Measurements from ENCODE around the gene HSPA8. TPM values are rescaled to one million over a fixed set of nuclear protein-coding genes. Genes with fewer than 3 reads are reported as not detected.

Gene HSPA8
- polyA plus RNA-seq, 1 donor from 2014 or later, result 2,242 TPM

DNA sequence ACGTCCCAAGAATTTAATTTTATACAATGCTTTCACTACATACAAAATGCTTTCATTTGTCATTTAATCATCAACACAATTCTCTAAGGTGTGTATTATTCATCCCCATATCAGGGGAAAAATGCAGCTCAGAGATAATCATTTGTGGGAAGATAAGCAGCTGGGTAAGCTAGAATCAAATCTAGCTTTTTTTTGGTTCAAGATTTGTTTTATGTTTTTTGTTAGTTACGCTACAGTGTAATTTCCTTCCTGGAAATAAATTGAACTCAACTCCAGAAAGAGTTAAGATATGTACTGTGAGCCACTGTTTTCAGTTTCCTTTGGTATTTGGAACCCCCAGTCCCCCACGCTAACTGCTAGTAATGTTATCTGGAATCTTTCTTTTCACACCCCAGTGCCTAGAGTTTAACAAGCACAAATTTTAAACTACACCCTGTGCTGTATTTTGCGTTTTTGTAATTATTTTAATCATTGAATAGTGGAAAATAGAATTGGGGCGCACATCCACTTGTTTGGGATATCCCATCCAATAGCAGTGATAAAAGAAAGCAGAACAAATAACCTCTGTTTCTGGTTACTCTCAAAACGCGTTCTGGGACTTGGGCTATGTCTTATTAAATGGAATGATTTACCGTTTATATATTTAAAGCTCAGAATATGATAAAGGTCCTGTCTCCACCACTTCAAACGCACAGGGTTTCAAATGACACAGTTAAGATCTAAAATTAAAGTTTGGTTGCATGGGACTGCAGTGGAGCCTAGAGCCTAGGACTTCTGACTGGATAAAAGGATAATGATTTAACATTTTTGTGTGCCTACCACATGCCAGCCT is 2.1 kb upstream of the HSPA8 start:
- Histone ChIP-seq H3K27me3 (ENCODE audit: insufficient read depth, low read depth, low read length) (no peaks in the 10 kb centered on the region), H4K20me1 (ENCODE audit: insufficient read depth) (peaks cover 15% of the 10 kb centered on the region), H3K27ac (ENCODE audit: low read length) (peak overlapping the region; percentile 99), H2AFZ (ENCODE audit: low read depth, low read length) (peak overlapping the region; percentile 97), H3K36me3 (ENCODE audit: insufficient read depth, low read length) (peaks cover 16% of the 10 kb centered on the region), H3K9me3 (ENCODE audit: low read length) (no peaks in the 10 kb centered on the region), H3K4me2 (ENCODE audit: low read length) (peak overlapping the region; percentile 94), H3F3A (ENCODE audit: insufficient read depth, low read length, poor library complexity, severe bottlenecking) (no peaks in the 10 kb centered on the region), H3K9ac (ENCODE audit: low read length) (peak overlapping the region; percentile 99), H3K79me2 (replicated peaks; ENCODE audit: insufficient read depth, low read length) (peaks cover 50% of the 10 kb centered on the region), H3K4me3 (ENCODE audit: low read length) (peak overlapping the region; percentile 94), H3K9me2 (ENCODE audit: insufficient read depth, low read length) (no peaks in the 10 kb centered on the region)
- no peak for TF ChIP-seq EZH2 (IDR thresholded peaks at IDR 0.05; ENCODE audit: borderline replicate concordance, insufficient read depth, low read length, poor library complexity, severe bottlenecking)
- TF ChIP-seq, protein P1, sequence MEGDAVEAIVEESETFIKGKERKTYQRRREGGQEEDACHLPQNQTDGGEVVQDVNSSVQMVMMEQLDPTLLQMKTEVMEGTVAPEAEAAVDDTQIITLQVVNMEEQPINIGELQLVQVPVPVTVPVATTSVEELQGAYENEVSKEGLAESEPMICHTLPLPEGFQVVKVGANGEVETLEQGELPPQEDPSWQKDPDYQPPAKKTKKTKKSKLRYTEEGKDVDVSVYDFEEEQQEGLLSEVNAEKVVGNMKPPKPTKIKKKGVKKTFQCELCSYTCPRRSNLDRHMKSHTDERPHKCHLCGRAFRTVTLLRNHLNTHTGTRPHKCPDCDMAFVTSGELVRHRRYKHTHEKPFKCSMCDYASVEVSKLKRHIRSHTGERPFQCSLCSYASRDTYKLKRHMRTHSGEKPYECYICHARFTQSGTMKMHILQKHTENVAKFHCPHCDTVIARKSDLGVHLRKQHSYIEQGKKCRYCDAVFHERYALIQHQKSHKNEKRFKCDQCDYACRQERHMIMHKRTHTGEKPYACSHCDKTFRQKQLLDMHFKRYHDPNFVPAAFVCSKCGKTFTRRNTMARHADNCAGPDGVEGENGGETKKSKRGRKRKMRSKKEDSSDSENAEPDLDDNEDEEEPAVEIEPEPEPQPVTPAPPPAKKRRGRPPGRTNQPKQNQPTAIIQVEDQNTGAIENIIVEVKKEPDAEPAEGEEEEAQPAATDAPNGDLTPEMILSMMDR (IDR thresholded peaks at IDR 0.05; ENCODE audit: poor library complexity, severe bottlenecking), result no peak
- TF ChIP-seq, protein P2, sequence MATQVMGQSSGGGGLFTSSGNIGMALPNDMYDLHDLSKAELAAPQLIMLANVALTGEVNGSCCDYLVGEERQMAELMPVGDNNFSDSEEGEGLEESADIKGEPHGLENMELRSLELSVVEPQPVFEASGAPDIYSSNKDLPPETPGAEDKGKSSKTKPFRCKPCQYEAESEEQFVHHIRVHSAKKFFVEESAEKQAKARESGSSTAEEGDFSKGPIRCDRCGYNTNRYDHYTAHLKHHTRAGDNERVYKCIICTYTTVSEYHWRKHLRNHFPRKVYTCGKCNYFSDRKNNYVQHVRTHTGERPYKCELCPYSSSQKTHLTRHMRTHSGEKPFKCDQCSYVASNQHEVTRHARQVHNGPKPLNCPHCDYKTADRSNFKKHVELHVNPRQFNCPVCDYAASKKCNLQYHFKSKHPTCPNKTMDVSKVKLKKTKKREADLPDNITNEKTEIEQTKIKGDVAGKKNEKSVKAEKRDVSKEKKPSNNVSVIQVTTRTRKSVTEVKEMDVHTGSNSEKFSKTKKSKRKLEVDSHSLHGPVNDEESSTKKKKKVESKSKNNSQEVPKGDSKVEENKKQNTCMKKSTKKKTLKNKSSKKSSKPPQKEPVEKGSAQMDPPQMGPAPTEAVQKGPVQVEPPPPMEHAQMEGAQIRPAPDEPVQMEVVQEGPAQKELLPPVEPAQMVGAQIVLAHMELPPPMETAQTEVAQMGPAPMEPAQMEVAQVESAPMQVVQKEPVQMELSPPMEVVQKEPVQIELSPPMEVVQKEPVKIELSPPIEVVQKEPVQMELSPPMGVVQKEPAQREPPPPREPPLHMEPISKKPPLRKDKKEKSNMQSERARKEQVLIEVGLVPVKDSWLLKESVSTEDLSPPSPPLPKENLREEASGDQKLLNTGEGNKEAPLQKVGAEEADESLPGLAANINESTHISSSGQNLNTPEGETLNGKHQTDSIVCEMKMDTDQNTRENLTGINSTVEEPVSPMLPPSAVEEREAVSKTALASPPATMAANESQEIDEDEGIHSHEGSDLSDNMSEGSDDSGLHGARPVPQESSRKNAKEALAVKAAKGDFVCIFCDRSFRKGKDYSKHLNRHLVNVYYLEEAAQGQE (IDR thresholded peaks at IDR 0.05; ENCODE audit: borderline replicate concordance), result no peak
- TF ChIP-seq SMC3 (conservative IDR thresholded peaks at IDR 0.05; ENCODE audit: poor library complexity), result no peak
- no peak for TF ChIP-seq RAD21 (conservative IDR thresholded peaks at IDR 0.05)
- TF ChIP-seq POLR2AphosphoS5 (IDR thresholded peaks at IDR 0.05), result no peak
- no peak for TF ChIP-seq TAF1 (IDR thresholded peaks at IDR 0.05; ENCODE audit: low read depth)
- no peak for TF ChIP-seq EP300 (conservative IDR thresholded peaks at IDR 0.05; ENCODE audit: poor library complexity, severe bottlenecking)
- TF ChIP-seq MXI1 (conservative IDR thresholded peaks at IDR 0.05; ENCODE audit: poor library complexity, severe bottlenecking), result no peak

DNA sequence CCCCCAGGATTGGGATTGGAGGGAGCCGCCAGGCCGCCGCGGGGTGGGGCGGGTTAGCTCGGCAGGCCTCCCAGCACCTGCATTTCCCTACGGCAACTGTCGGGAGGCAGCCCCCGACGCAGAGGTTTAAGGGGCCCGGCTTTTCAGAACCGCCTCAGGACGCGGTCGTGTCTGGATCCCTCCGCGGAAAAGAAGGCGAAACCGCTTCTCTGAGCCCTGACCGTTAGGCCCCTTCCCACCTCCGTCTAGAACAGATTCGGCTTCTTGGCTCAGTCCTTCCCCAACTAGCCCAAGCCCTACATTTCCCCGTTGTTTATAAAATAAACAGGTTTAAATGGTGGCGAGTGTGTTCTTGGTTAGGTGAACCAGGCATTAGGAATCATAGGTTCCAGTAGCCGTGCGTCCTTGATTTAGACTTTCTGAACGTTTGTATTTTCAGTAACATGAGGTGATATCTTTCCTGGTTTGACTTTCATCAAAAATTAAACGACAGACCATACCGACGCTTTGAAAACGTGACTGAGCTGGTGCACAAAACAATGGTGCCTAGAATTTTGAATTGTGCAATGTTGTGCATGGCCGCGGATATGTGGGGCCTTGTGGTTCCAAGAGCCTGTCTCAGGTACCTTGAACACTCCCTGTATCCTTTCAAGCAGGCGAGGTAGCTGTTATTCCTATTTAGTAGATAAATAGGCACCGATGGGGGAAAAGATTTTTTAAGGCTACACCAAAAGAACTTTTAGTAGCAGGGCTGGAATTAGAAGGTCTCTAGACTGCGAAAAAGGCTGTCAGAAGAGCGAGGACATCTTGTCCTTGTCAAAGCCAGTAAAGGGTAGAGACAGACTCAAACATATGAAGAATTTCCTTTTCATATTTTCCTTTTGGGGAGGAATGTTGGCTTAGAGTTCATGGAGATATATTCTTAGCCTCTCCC is 1.2 kb upstream of the HSPA8 start:
- TF ChIP-seq SMC3 (conservative IDR thresholded peaks at IDR 0.05; ENCODE audit: poor library complexity) (no peak), EP300 (conservative IDR thresholded peaks at IDR 0.05; ENCODE audit: poor library complexity, severe bottlenecking) (no peak), POLR2AphosphoS5 (IDR thresholded peaks at IDR 0.05) (peak; percentile 14), EZH2 (IDR thresholded peaks at IDR 0.05; ENCODE audit: borderline replicate concordance, insufficient read depth, low read length, poor library complexity, severe bottlenecking) (no peak), MXI1 (conservative IDR thresholded peaks at IDR 0.05; ENCODE audit: poor library complexity, severe bottlenecking) (peak; percentile 26), RAD21 (conservative IDR thresholded peaks at IDR 0.05) (no peak), TAF1 (IDR thresholded peaks at IDR 0.05; ENCODE audit: low read depth) (peak; percentile 49)
- TF ChIP-seq, protein P1 (IDR thresholded peaks at IDR 0.05; ENCODE audit: poor library complexity, severe bottlenecking), result no peak
- TF ChIP-seq, protein P2 (IDR thresholded peaks at IDR 0.05; ENCODE audit: borderline replicate concordance), result peak; percentile 82
- peaks cover 15% of the 10 kb centered on the region for H4K20me1 ChIP-seq (ENCODE audit: insufficient read depth)
- H3K9me3 ChIP-seq (ENCODE audit: low read length), result no peaks in the 10 kb centered on the region
- H3K4me3 ChIP-seq (ENCODE audit: low read length), result peak overlapping the region; percentile 94
- peak overlapping the region; percentile 99 for H3K9ac ChIP-seq (ENCODE audit: low read length)
- H3K9me2 ChIP-seq (ENCODE audit: insufficient read depth, low read length), result no peaks in the 10 kb centered on the region
- H2AFZ ChIP-seq (ENCODE audit: low read depth, low read length), result peak overlapping the region; percentile 97
- peaks cover 56% of the 10 kb centered on the region for H3K79me2 ChIP-seq (replicated peaks; ENCODE audit: insufficient read depth, low read length)
- H3K27me3 ChIP-seq (ENCODE audit: insufficient read depth, low read depth, low read length), result no peaks in the 10 kb centered on the region
- peaks cover 22% of the 10 kb centered on the region for H3K36me3 ChIP-seq (ENCODE audit: insufficient read depth, low read length)
- H3F3A ChIP-seq (ENCODE audit: insufficient read depth, low read length, poor library complexity, severe bottlenecking), result no peaks in the 10 kb centered on the region
- H3K27ac ChIP-seq (ENCODE audit: low read length), result peak overlapping the region; percentile 99
- peak overlapping the region; percentile 94 for H3K4me2 ChIP-seq (ENCODE audit: low read length)

Data from neural cell (in vitro differentiated cells).